GM12873 (cell line): ENCODE measurements around the gene ZNF367.

Experiments
- CTCF ChIP-seq: IDR thresholded peaks from 2 replicates; pipeline ENCODE4 v1.5.1; 2012; ENCODE audit warnings: low read depth, mild to moderate bottlenecking, moderate library complexity, low read length, control low read depth; ENCODE audit not compliant: insufficient read depth; ENCODE audit errors: missing control alignments

Gene ZNF367

GRCh38 chr9:96344458-96345180 is 73.6 kb downstream of the ZNF367 start:
- no peak for TF ChIP-seq CTCF

GRCh38 chr9:96343515-96344360 is 74.4 kb downstream of the ZNF367 start:
- no peak for TF ChIP-seq CTCF

- no peak for TF ChIP-seq CTCF
Measured at GRCh38 chr9:96342571-96343245, 75.5 kb downstream of the ZNF367 start.

- TF ChIP-seq CTCF = no peak
Measured at GRCh38 chr9:96340707-96341106, 77.5 kb downstream of the ZNF367 start.

GRCh38 chr9:96338299-96338698 is 79.9 kb downstream of the ZNF367 start:
- no peak for TF ChIP-seq CTCF
